Measurements from ENCODE around the gene MCOLN1.

The MCOLN1 gene

GRCh38 chr19:7522072-7522922 lies at the start of gene MCOLN1:
MCOLN1 (plus strand) TSS chr19:7522624; CDS start chr19:7522751, 127 bp downstream.
- no peak for TF ChIP-seq JUND (IDR thresholded peaks at IDR 0.05; ENCODE audit: low read depth)
- DNase-seq (ENCODE audit: low read depth in 1 of 2, low spot score in 1 of 2), result peak; percentile 95 to 100
- in situ Hi-C loops (cut with HindIII; ENCODE audit: low pct_unique_long_range_greater_than_20kb, low sequenced_read_pairs), result no loop called here

GRCh38 chr19:7475665-7476064 lies 46.8 kb upstream of the MCOLN1 start:
- TF ChIP-seq JUND (IDR thresholded peaks at IDR 0.05; ENCODE audit: low read depth), result no peak
- in situ Hi-C loops (cut with HindIII; ENCODE audit: low pct_unique_long_range_greater_than_20kb, low sequenced_read_pairs), result no loop called here
- DNase-seq (ENCODE audit: low read depth in 1 of 2, low spot score in 1 of 2), result no peak

DNA sequence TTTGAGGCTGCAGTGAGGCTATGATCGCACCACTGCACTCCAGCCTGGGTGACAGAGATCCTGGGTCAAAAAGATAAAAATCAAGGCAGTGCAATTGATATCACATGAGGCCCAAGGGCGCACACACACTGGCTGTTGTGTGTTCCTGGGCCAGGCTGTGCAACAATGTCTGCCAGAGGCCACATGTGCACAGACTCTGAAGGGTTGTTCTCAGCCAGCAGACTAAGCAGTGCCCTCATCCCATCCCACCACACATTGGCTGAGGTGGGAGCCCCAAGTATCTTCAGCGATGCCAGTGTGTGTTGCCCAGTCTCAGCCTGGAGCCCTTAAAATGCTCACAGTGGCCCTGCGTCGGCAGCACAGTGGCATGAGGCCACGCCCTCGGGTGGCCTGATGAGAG lies 46.2 kb upstream of the MCOLN1 start:
- TF ChIP-seq JUND (IDR thresholded peaks at IDR 0.05; ENCODE audit: low read depth), result no peak
- in situ Hi-C loops (cut with HindIII; ENCODE audit: low pct_unique_long_range_greater_than_20kb, low sequenced_read_pairs), result no loop called here
- no peak for DNase-seq (ENCODE audit: low read depth in 1 of 2, low spot score in 1 of 2)

- in situ Hi-C loops (cut with HindIII; ENCODE audit: low pct_unique_long_range_greater_than_20kb, low sequenced_read_pairs), result no loop called here
- no peak for DNase-seq (ENCODE audit: low read depth in 1 of 2, low spot score in 1 of 2)
- no peak for TF ChIP-seq JUND (IDR thresholded peaks at IDR 0.05; ENCODE audit: low read depth)
These were observed 45.5 kb upstream of the MCOLN1 start for GRCh38 chr19:7476777-7477494.

- no peak for DNase-seq (ENCODE audit: low read depth in 1 of 2, low spot score in 1 of 2)
- in situ Hi-C loops (cut with HindIII; ENCODE audit: low pct_unique_long_range_greater_than_20kb, low sequenced_read_pairs), result no loop called here
- no peak for TF ChIP-seq JUND (IDR thresholded peaks at IDR 0.05; ENCODE audit: low read depth)
These were observed 44.7 kb upstream of the MCOLN1 start for GRCh38 chr19:7477758-7478157.

GRCh38 chr19:7478173-7478842 lies 44.1 kb upstream of the MCOLN1 start:
- DNase-seq (ENCODE audit: low read depth in 1 of 2, low spot score in 1 of 2), result no peak
- in situ Hi-C loops (cut with HindIII; ENCODE audit: low pct_unique_long_range_greater_than_20kb, low sequenced_read_pairs), result no loop called here
- TF ChIP-seq JUND (IDR thresholded peaks at IDR 0.05; ENCODE audit: low read depth), result no peak

GRCh38 chr19:7478843-7479227 lies 43.6 kb upstream of the MCOLN1 start:
- DNase-seq (ENCODE audit: low read depth in 1 of 2, low spot score in 1 of 2), result no peak
- no peak for TF ChIP-seq JUND (IDR thresholded peaks at IDR 0.05; ENCODE audit: low read depth)
- in situ Hi-C loops (cut with HindIII; ENCODE audit: low pct_unique_long_range_greater_than_20kb, low sequenced_read_pairs), result no loop called here

DNA sequence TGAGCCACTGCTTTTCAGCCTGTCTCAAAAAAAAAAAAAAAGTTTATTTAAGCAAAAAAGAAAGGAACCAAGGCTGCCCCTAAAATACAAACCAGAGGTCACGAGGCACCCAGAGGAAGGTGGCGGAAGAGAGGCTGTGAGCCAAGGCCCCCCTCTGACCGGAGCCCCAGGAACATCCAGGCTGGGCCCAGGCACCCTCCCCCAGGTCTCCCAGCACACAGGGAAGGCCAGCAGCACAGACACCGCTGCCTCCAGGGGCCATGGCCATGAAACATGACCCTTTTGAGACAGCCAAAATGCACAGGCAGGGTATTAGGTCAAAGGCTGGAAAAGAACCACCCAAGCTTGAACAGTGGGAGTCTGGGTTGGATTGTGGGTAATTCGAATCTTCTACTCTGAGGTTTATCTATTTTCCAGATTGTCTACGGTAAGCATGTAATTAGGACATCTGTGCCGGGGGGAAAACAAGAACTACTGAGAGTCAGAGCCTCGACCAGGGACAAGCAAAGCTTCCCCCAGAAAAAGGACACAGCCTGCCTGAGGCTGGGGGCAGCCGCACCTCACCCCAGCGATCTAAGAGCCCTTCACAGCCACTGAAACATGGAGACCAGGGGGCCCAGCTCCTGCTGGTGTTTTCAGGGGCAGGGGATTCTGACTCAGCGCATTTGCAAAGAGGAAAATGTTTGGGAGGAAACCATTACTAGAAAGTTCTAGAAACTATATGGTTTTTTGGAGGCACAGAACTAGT lies 42.0 kb upstream of the MCOLN1 start:
- no peak for DNase-seq (ENCODE audit: low read depth in 1 of 2, low spot score in 1 of 2)
- in situ Hi-C loops (cut with HindIII; ENCODE audit: low pct_unique_long_range_greater_than_20kb, low sequenced_read_pairs), result no loop called here
- TF ChIP-seq JUND (IDR thresholded peaks at IDR 0.05; ENCODE audit: low read depth), result no peak

GRCh38 chr19:7480970-7481255 lies 41.5 kb upstream of the MCOLN1 start:
- TF ChIP-seq JUND (IDR thresholded peaks at IDR 0.05; ENCODE audit: low read depth), result no peak
- DNase-seq (ENCODE audit: low read depth in 1 of 2, low spot score in 1 of 2), result no peak
- in situ Hi-C loops (cut with HindIII; ENCODE audit: low pct_unique_long_range_greater_than_20kb, low sequenced_read_pairs), result no loop called here

DNA sequence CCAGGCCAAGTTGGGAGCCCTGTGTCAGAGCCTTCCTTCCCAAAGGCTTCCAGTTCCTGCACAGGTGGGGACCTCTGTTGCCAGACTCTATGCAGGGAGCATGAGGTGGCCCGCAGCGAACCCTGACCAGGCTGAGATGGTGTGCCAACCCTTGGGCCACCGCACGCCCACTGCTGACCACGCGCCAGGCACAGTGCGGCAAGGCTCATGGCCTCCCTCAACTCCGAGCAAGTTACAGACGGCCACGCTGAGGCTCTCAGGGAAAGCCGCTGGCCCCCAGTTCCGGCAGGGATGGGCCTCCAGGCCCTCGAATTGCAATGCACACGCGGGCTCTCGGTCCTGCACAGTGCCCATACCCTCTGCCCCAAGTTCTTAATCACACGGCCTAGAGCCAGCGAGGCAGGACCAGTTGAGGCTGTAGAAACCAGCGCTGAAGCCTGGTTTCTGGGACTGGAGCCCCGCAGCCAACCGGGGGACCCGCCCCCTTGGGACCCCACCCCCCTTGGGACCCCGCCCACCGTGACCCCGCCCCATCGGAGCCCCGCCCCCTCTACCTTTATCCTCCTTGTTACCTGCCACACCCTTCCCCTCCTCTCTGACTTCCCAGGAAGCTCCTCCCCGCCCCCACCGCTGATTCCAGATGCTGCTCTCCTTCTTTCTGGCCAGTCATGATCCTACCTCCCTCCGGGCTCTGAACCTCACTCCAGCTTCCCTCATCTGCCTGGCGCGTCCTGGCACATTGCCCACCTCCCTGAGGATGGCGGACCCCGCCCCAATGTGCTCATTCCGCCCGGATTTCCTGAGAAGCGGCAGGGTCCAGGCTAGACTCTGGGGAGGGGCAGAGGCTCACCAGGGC lies 39.6 kb upstream of the MCOLN1 start:
- in situ Hi-C loops (cut with HindIII; ENCODE audit: low pct_unique_long_range_greater_than_20kb, low sequenced_read_pairs), result no loop called here

DNA sequence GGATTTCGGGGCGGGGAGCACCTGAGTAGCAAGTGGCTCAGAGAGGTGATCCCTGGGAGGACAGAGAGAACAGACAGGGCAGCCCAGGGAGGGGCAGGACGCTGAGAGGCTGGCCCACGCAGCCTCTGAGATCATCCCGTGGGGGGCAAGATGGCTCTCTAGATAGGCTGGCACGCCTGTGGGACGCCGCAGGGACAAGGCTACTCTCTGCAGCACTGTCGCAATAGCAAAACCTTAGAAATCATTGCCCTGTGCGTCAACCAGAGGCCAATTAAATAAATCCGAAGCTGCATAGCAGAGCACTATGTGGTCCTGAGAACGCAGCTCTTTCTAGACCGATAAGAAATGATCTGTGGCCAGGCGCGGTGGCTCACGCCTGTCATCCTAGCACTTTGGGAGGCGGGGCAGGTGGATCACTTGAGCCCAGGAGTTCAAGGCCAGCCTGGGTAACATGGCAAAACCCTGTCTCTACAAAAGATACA lies 38.7 kb upstream of the MCOLN1 start:
- no peak for DNase-seq (ENCODE audit: low read depth in 1 of 2, low spot score in 1 of 2)
- in situ Hi-C loops (cut with HindIII; ENCODE audit: low pct_unique_long_range_greater_than_20kb, low sequenced_read_pairs), result no loop called here
- no peak for TF ChIP-seq JUND (IDR thresholded peaks at IDR 0.05; ENCODE audit: low read depth)

More for the DNA sequence above, 39.6 kb upstream of the MCOLN1 start:
- TF ChIP-seq JUND (IDR thresholded peaks at IDR 0.05; ENCODE audit: low read depth), result no peak
- DNase-seq (ENCODE audit: low read depth in 1 of 2, low spot score in 1 of 2), result peak in 1 of 2 experiments; percentile 33
